ENCODE measurements around the gene PDE7B. TPM values are rescaled to one million over a fixed set of nuclear protein-coding genes. Genes with fewer than 3 reads are reported as not detected.

PDE7B gene
- total and polyA plus RNA-seq, 4 donors, result 1.0 to 6.9 (median 3.8) TPM

- Histone ChIP-seq H3K27me3 (ENCODE audit: control insufficient read depth in 1 of 2, insufficient read depth in 2 of 2, low read length in 1 of 2) (no peaks in the 10 kb centered on the region), H3K9me3 (ENCODE audit: control insufficient read depth, low read length) (peaks cover 1% of the 10 kb centered on the region), H3K36me3 (ENCODE audit: control insufficient read depth in 1 of 2, insufficient read depth in 2 of 2, low read length in 1 of 2) (no peaks in the 10 kb centered on the region), H3K4me3 (ENCODE audit: low read length in 2 of 2) (no peak overlapping the region), H3K4me1 (ENCODE audit: control insufficient read depth in 1 of 2, insufficient read depth in 2 of 2, low read length in 2 of 2) (no peaks in the 10 kb centered on the region), H3K27ac (ENCODE audit: low read depth in 1 of 2, low read length in 2 of 2) (no peak overlapping the region)
- intact Hi-C loops (cut with DNase I), result no loop called here
- WGBS, 2 donors, result 49 to 53% methylated on average over 4 of the region's 4 CpGs
- DNase-seq (no peak), ATAC-seq (ENCODE audit: low FRiP score) (no peak)
These were observed 185.1 kb downstream of the PDE7B start for GRCh38 chr6:136036601-136037000.

GRCh38 chr6:136037242-136037875, 185.9 kb downstream of the PDE7B start:
- no peak for DNase-seq
- H3K27me3 ChIP-seq (ENCODE audit: control insufficient read depth in 1 of 2, insufficient read depth in 2 of 2, low read length in 1 of 2), result no peaks in the 10 kb centered on the region
- ATAC-seq (ENCODE audit: low FRiP score), result no peak
- intact Hi-C loops (cut with DNase I), result no loop called here
- no peak overlapping the region for H3K4me3 ChIP-seq (ENCODE audit: low read length in 2 of 2)
- no peak overlapping the region for H3K27ac ChIP-seq (ENCODE audit: low read depth in 1 of 2, low read length in 2 of 2)
- H3K4me1 ChIP-seq (ENCODE audit: control insufficient read depth in 1 of 2, insufficient read depth in 2 of 2, low read length in 2 of 2), result no peaks in the 10 kb centered on the region
- peaks cover 1% of the 10 kb centered on the region for H3K9me3 ChIP-seq (ENCODE audit: control insufficient read depth, low read length)
- WGBS, 2 donors, result 79 to 80% methylated on average over 8 of the region's 8 CpGs
- no peaks in the 10 kb centered on the region for H3K36me3 ChIP-seq (ENCODE audit: control insufficient read depth in 1 of 2, insufficient read depth in 2 of 2, low read length in 1 of 2)

- DNase-seq (no peak), ATAC-seq (ENCODE audit: low FRiP score) (peak; percentile 29)
- no peaks in the 10 kb centered on the region for H3K36me3 ChIP-seq (ENCODE audit: control insufficient read depth in 1 of 2, insufficient read depth in 2 of 2, low read length in 1 of 2)
- no peak overlapping the region for H3K27ac ChIP-seq (ENCODE audit: low read depth in 1 of 2, low read length in 2 of 2)
- H3K27me3 ChIP-seq (ENCODE audit: control insufficient read depth in 1 of 2, insufficient read depth in 2 of 2, low read length in 1 of 2), result no peaks in the 10 kb centered on the region
- H3K4me1 ChIP-seq (ENCODE audit: control insufficient read depth in 1 of 2, insufficient read depth in 2 of 2, low read length in 2 of 2), result no peaks in the 10 kb centered on the region
- H3K4me3 ChIP-seq (ENCODE audit: low read length in 2 of 2), result no peak overlapping the region
- intact Hi-C loops (cut with DNase I), result no loop called here
- peaks cover 1% of the 10 kb centered on the region for H3K9me3 ChIP-seq (ENCODE audit: control insufficient read depth, low read length)
- 40 to 44% methylated on average over 13 of the region's 13 CpGs for WGBS, 2 donors
These were observed 186.5 kb downstream of the PDE7B start for GRCh38 chr6:136037876-136038460.

- H3K27ac ChIP-seq (ENCODE audit: low read depth in 1 of 2, low read length in 2 of 2), result no peak overlapping the region
- no peak overlapping the region for H3K4me3 ChIP-seq (ENCODE audit: low read length in 2 of 2)
- no peaks in the 10 kb centered on the region for H3K27me3 ChIP-seq (ENCODE audit: control insufficient read depth in 1 of 2, insufficient read depth in 2 of 2, low read length in 1 of 2)
- peaks cover 1% of the 10 kb centered on the region for H3K9me3 ChIP-seq (ENCODE audit: control insufficient read depth, low read length)
- H3K36me3 ChIP-seq (ENCODE audit: control insufficient read depth in 1 of 2, insufficient read depth in 2 of 2, low read length in 1 of 2), result no peaks in the 10 kb centered on the region
- DNase-seq (no peak), ATAC-seq (ENCODE audit: low FRiP score) (no peak)
- intact Hi-C loops (cut with DNase I), result no loop called here
- H3K4me1 ChIP-seq (ENCODE audit: control insufficient read depth in 1 of 2, insufficient read depth in 2 of 2, low read length in 2 of 2), result no peaks in the 10 kb centered on the region
These were observed 187.0 kb downstream of the PDE7B start for GRCh38 chr6:136038531-136038930.

GRCh38 chr6:136039185-136039584, 187.7 kb downstream of the PDE7B start:
- H3K36me3 ChIP-seq (ENCODE audit: control insufficient read depth in 1 of 2, insufficient read depth in 2 of 2, low read length in 1 of 2), result no peaks in the 10 kb centered on the region
- DNase-seq (no peak), ATAC-seq (ENCODE audit: low FRiP score) (no peak)
- no peak overlapping the region for H3K4me3 ChIP-seq (ENCODE audit: low read length in 2 of 2)
- no peak overlapping the region for H3K27ac ChIP-seq (ENCODE audit: low read depth in 1 of 2, low read length in 2 of 2)
- no peaks in the 10 kb centered on the region for H3K4me1 ChIP-seq (ENCODE audit: control insufficient read depth in 1 of 2, insufficient read depth in 2 of 2, low read length in 2 of 2)
- intact Hi-C loops (cut with DNase I), result no loop called here
- H3K27me3 ChIP-seq (ENCODE audit: control insufficient read depth in 1 of 2, insufficient read depth in 2 of 2, low read length in 1 of 2), result no peaks in the 10 kb centered on the region
- peaks cover 1% of the 10 kb centered on the region for H3K9me3 ChIP-seq (ENCODE audit: control insufficient read depth, low read length)
- 83 to 84% methylated on average over 4 of the region's 4 CpGs for WGBS, 2 donors

- no peak for DNase-seq
- Histone ChIP-seq H3K4me1 (ENCODE audit: control insufficient read depth in 1 of 2, insufficient read depth in 2 of 2, low read length in 2 of 2) (no peaks in the 10 kb centered on the region), H3K36me3 (ENCODE audit: control insufficient read depth in 1 of 2, insufficient read depth in 2 of 2, low read length in 1 of 2) (no peaks in the 10 kb centered on the region), H3K4me3 (ENCODE audit: low read length in 2 of 2) (no peak overlapping the region), H3K27me3 (ENCODE audit: control insufficient read depth in 1 of 2, insufficient read depth in 2 of 2, low read length in 1 of 2) (no peaks in the 10 kb centered on the region), H3K9me3 (ENCODE audit: control insufficient read depth, low read length) (no peaks in the 10 kb centered on the region), H3K27ac (ENCODE audit: low read depth in 1 of 2, low read length in 2 of 2) (no peak overlapping the region)
- ATAC-seq (ENCODE audit: low FRiP score), result no peak
- intact Hi-C loops (cut with DNase I), result no loop called here
- WGBS, 2 donors, result 29 to 36% methylated on average over 1 of the region's 1 CpG
These were observed 199.0 kb downstream of the PDE7B start for GRCh38 chr6:136050475-136050874.

GRCh38 chr6:136051140-136051775, 199.8 kb downstream of the PDE7B start:
- H3K36me3 ChIP-seq (ENCODE audit: control insufficient read depth in 1 of 2, insufficient read depth in 2 of 2, low read length in 1 of 2), result no peaks in the 10 kb centered on the region
- ATAC-seq (ENCODE audit: low FRiP score), result no peak
- H3K27me3 ChIP-seq (ENCODE audit: control insufficient read depth in 1 of 2, insufficient read depth in 2 of 2, low read length in 1 of 2), result no peaks in the 10 kb centered on the region
- intact Hi-C loops (cut with DNase I), result no loop called here
- H3K27ac ChIP-seq (ENCODE audit: low read depth in 1 of 2, low read length in 2 of 2), result no peak overlapping the region
- no peak for DNase-seq
- H3K9me3 ChIP-seq (ENCODE audit: control insufficient read depth, low read length), result no peaks in the 10 kb centered on the region
- no peaks in the 10 kb centered on the region for H3K4me1 ChIP-seq (ENCODE audit: control insufficient read depth in 1 of 2, insufficient read depth in 2 of 2, low read length in 2 of 2)
- H3K4me3 ChIP-seq (ENCODE audit: low read length in 2 of 2), result no peak overlapping the region
- 22 to 25% methylated on average over 12 of the region's 12 CpGs for WGBS, 2 donors

GRCh38 chr6:136052031-136052430, 200.5 kb downstream of the PDE7B start:
- no peaks in the 10 kb centered on the region for H3K27me3 ChIP-seq (ENCODE audit: control insufficient read depth in 1 of 2, insufficient read depth in 2 of 2, low read length in 1 of 2)
- no peaks in the 10 kb centered on the region for H3K4me1 ChIP-seq (ENCODE audit: control insufficient read depth in 1 of 2, insufficient read depth in 2 of 2, low read length in 2 of 2)
- ATAC-seq (ENCODE audit: low FRiP score) (no peak), DNase-seq (no peak)
- no peaks in the 10 kb centered on the region for H3K36me3 ChIP-seq (ENCODE audit: control insufficient read depth in 1 of 2, insufficient read depth in 2 of 2, low read length in 1 of 2)
- H3K9me3 ChIP-seq (ENCODE audit: control insufficient read depth, low read length), result no peaks in the 10 kb centered on the region
- intact Hi-C loops (cut with DNase I), result no loop called here
- no peak overlapping the region for H3K27ac ChIP-seq (ENCODE audit: low read depth in 1 of 2, low read length in 2 of 2)
- H3K4me3 ChIP-seq (ENCODE audit: low read length in 2 of 2), result no peak overlapping the region
- WGBS, 2 donors, result 91% methylated on average over 2 of the region's 2 CpGs

GRCh38 chr6:136058852-136059251, 207.4 kb downstream of the PDE7B start:
- no peak for DNase-seq
- 75 to 80% methylated on average over 1 of the region's 1 CpG for WGBS, 2 donors
- Histone ChIP-seq H3K9me3 (ENCODE audit: control insufficient read depth, low read length) (no peaks in the 10 kb centered on the region), H3K36me3 (ENCODE audit: control insufficient read depth in 1 of 2, insufficient read depth in 2 of 2, low read length in 1 of 2) (no peaks in the 10 kb centered on the region), H3K4me3 (ENCODE audit: low read length in 2 of 2) (no peak overlapping the region), H3K27me3 (ENCODE audit: control insufficient read depth in 1 of 2, insufficient read depth in 2 of 2, low read length in 1 of 2) (no peaks in the 10 kb centered on the region), H3K4me1 (ENCODE audit: control insufficient read depth in 1 of 2, insufficient read depth in 2 of 2, low read length in 2 of 2) (peaks cover 0 to 2% of the 10 kb centered on the region in 2 donors), H3K27ac (ENCODE audit: low read depth in 1 of 2, low read length in 2 of 2) (no peak overlapping the region)
- no peak for ATAC-seq (ENCODE audit: low FRiP score)
- intact Hi-C loops (cut with DNase I), result no loop called here
